Ovary (tissue), 9 donors: Measurements from ENCODE around the gene KCNJ13. TPM values are rescaled to one million over a fixed set of nuclear protein-coding genes. Genes with fewer than 3 reads are reported as not detected.

Experiments
- DNase-seq, 5 donors: peaks; one replicate each; pipeline ENCODE4 v3.0.0-alpha.2; 2019 to 2020
- H3K27ac ChIP-seq, 2 donors: fragments of 200-600 bp; one replicate each; pipeline versions ENCODE4 v1.5.1 to v1.8.0; 2019 to 2022
- H3K27me3 ChIP-seq: fragments of 200-600 bp; one replicate; pipeline ENCODE4 v1.8.0; 2022
- H3K36me3 ChIP-seq: fragments of 200-600 bp; sonication (generic); one replicate; pipeline ENCODE4 v1.5.1; 2019
- H3K4me1 ChIP-seq: one replicate; pipeline ENCODE4 v1.8.1; 2013; ENCODE audit warnings: mild to moderate bottlenecking, moderate library complexity; ENCODE audit not compliant: insufficient read depth
- H3K4me3 ChIP-seq: fragments of 200-600 bp; sonication (generic); one replicate; pipeline ENCODE4 v1.5.1; 2017
- H3K9me3 ChIP-seq, 2 donors: fragments of 200-600 bp in 1 of 2; sonication (generic) in 1 of 2; one replicate each; pipeline versions ENCODE4 v1.5.1 to v1.8.1; 2013 to 2019; ENCODE audit warnings: mild to moderate bottlenecking in 1 of 2, moderate library complexity in 1 of 2
- EP300 ChIP-seq: sonication (generic); formaldehyde crosslinking; IDR thresholded peaks from one replicate; pipeline ENCODE4 v1.6.1; 2017; ENCODE audit warnings: antibody characterized with exemption
- POLR2A ChIP-seq: fragments of 450-650 bp; IDR thresholded peaks from one replicate; pipeline ENCODE4 v1.6.1; 2017; ENCODE audit warnings: antibody characterized with exemption, mild to moderate bottlenecking, moderate library complexity
- WGBS, 3 donors: extraction: QIAGEN DNeasy Blood & Tissue Kit in 1 of 3; methylation state at CpG; one replicate each; pipeline versions ENCODE4 v1.1.5 to v1.1.7; 2013 to 2017; 5-methylcytosine and 5-hydroxymethylcytosine counted together
- intact Hi-C, 4 donors: fragments of 100-400 bp; cut with DNase I; formaldehyde crosslinking; loops; one replicate each; pipeline versions ENCODE4 v1.11.0 to v1.15.1; 2022 to 2023
- polyA plus RNA-seq, 2 donors: library from polyadenylated mRNA; stranded (reverse); fragments of 200-250 nt in 1 of 2; fragments of 350-450 nt in 1 of 2; fragmentation: Illumina TruSeq in 1 of 2; extraction: RNeasy Lipid Tissue Mini Kit (QIAGEN cat#74804) in 1 of 2; gene quantifications; one replicate each; pipeline ENCODE4 v1.2.3, GENCODE V29; 2013 to 2014
- total RNA-seq, 7 donors: library from RNA; depleted of rRNA in 2 of 7; stranded (reverse); fragments of >200 nt in 2 of 7; fragmentation: NEBNext Ultra II Directional in 3 of 7; extraction: Animal tissue kit (Norgen Biotek cat#: 25700) in 3 of 7; gene quantifications; one replicate each; pipeline versions ENCODE4 v1.1.0 to v1.2.4, GENCODE V29; 2016 to 2023
- TF ChIP-seq, protein P1 (sequence below), 3 donors: fragments of 450-650 bp in 2 of 3; fragments of 200-600 bp in 1 of 3; IDR thresholded peaks; one replicate each; pipeline versions ENCODE4 v1.5.1 to v1.8.0; 2016 to 2022; ENCODE audit warnings: antibody characterized with exemption in 3 of 3, mild to moderate bottlenecking in 1 of 3
- donor health status: DM: no; HTN: no; CAD: no; lungs with moderate emphysema.
- donor health status: DM: no; HTN: no; CAD: no.
- donor health status: Bipolar disorder and iron deficiency.
- donor health status: DM: yes; HTN: yes; CAD: no.
- donor health status: DM: no; HTN: no; CAD: no.
- donor health status: DM: yes; HTN: yes; CAD: no.

KCNJ13 gene
- total and polyA plus RNA-seq, 9 donors, result 0.24 TPM; not detected in 8

DNA sequence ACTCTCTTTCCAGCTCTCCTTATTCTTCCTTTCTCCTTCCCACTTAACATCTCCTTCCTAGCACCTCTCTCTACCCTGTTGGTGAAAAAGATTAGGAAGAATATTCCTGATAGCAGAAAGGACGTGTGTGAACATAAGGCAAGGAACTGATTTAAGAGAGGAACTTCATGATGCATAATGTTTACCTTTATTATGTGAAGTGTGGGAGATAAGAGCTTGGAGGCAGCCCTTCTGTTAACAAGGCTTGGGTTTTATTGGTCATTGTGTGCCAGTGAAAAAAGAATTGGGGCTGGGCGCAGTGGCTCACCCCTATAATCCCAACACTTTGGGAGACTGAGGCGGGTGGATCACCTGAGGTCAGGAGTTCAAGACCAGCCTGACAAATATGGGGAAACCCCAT is 34.4 kb downstream of the KCNJ13 start:
- H3K4me1 ChIP-seq, result no peaks in the 10 kb centered on the region
- no peak overlapping the region for H3K27ac ChIP-seq
- TF ChIP-seq, protein P1, sequence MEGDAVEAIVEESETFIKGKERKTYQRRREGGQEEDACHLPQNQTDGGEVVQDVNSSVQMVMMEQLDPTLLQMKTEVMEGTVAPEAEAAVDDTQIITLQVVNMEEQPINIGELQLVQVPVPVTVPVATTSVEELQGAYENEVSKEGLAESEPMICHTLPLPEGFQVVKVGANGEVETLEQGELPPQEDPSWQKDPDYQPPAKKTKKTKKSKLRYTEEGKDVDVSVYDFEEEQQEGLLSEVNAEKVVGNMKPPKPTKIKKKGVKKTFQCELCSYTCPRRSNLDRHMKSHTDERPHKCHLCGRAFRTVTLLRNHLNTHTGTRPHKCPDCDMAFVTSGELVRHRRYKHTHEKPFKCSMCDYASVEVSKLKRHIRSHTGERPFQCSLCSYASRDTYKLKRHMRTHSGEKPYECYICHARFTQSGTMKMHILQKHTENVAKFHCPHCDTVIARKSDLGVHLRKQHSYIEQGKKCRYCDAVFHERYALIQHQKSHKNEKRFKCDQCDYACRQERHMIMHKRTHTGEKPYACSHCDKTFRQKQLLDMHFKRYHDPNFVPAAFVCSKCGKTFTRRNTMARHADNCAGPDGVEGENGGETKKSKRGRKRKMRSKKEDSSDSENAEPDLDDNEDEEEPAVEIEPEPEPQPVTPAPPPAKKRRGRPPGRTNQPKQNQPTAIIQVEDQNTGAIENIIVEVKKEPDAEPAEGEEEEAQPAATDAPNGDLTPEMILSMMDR (IDR thresholded peaks at IDR 0.05), result no peak
- TF ChIP-seq POLR2A (no peak), EP300 (no peak)
- H3K9me3 ChIP-seq, result no peaks in the 10 kb centered on the region
- intact Hi-C loops, result no loop called here
- DNase-seq, result no peak
- H3K27me3 ChIP-seq, result no peaks in the 10 kb centered on the region
- H3K36me3 ChIP-seq, result no peaks in the 10 kb centered on the region
- no peak overlapping the region for H3K4me3 ChIP-seq
- 95 to 97% (median 96%) methylated on average over 3 of the region's 3 CpGs for WGBS, 3 donors

GRCh38 chr2:232741294-232741693 is 35.1 kb downstream of the KCNJ13 start:
- no peaks in the 10 kb centered on the region for H3K27me3 ChIP-seq
- no peak overlapping the region for H3K27ac ChIP-seq
- intact Hi-C loops, result no loop called here
- H3K36me3 ChIP-seq, result no peaks in the 10 kb centered on the region
- H3K4me3 ChIP-seq, result no peak overlapping the region
- DNase-seq, result no peak
- H3K4me1 ChIP-seq, result no peaks in the 10 kb centered on the region
- 97 to 100% (median 98%) methylated on average over 4 of the region's 4 CpGs for WGBS, 3 donors
- no peak for TF ChIP-seq POLR2A
- TF ChIP-seq, protein P1 (IDR thresholded peaks at IDR 0.05), result no peak
- no peak for TF ChIP-seq EP300
- H3K9me3 ChIP-seq, result no peaks in the 10 kb centered on the region

- Histone ChIP-seq H3K4me1 (no peaks in the 10 kb centered on the region), H3K4me3 (no peak overlapping the region), H3K36me3 (no peaks in the 10 kb centered on the region), H3K27me3 (no peaks in the 10 kb centered on the region), H3K27ac (no peak overlapping the region), H3K9me3 (no peaks in the 10 kb centered on the region)
- intact Hi-C loops, result no loop called here
- DNase-seq, result no peak
- WGBS, 3 donors, result 53 to 62% (median 53%) methylated on average over 2 of the region's 2 CpGs
- TF ChIP-seq, protein P1 (IDR thresholded peaks at IDR 0.05), result no peak
- TF ChIP-seq EP300, result no peak
- TF ChIP-seq POLR2A, result no peak
These were observed 44.9 kb downstream of the KCNJ13 start for GRCh38 chr2:232731470-232731869.

GRCh38 chr2:232728785-232729184 is 47.6 kb downstream of the KCNJ13 start:
- Histone ChIP-seq H3K9me3 (no peaks in the 10 kb centered on the region), H3K27me3 (no peaks in the 10 kb centered on the region), H3K27ac (no peak overlapping the region), H3K4me1 (no peaks in the 10 kb centered on the region), H3K36me3 (no peaks in the 10 kb centered on the region), H3K4me3 (no peak overlapping the region)
- intact Hi-C loops, result no loop called here
- no peak for DNase-seq
- 73 to 96% (median 93%) methylated on average over 3 of the region's 3 CpGs for WGBS, 3 donors
- TF ChIP-seq, protein P1 (IDR thresholded peaks at IDR 0.05), result no peak
- TF ChIP-seq EP300, result no peak
- no peak for TF ChIP-seq POLR2A
